Stomach (tissue), 4 donors: ENCODE results near the gene SPAG6.

Source experiments
- EP300 ChIP-seq: sonication (generic); formaldehyde crosslinking; IDR thresholded peaks from one replicate; pipeline ENCODE4 v1.6.1; 2017; ENCODE audit warnings: antibody characterized with exemption
- POLR2AphosphoS5 ChIP-seq, 3 donors: sonication (generic); formaldehyde crosslinking; IDR thresholded peaks; one replicate each; pipeline ENCODE4 v1.6.1; 2016; ENCODE audit warnings: antibody characterized with exemption in 3 of 3
- TF ChIP-seq, protein P1 (sequence below), 7 experiments: fragments of 450-650 bp in 4 of 7; fragments of 200-600 bp in 3 of 7; sonication (generic) in 3 of 7; IDR thresholded peaks; one replicate each; pipeline ENCODE4 v1.5.1; 2016 to 2019; ENCODE audit warnings: antibody characterized with exemption in 7 of 7, control low read depth in 2 of 7, mild to moderate bottlenecking in 1 of 7

DNA sequence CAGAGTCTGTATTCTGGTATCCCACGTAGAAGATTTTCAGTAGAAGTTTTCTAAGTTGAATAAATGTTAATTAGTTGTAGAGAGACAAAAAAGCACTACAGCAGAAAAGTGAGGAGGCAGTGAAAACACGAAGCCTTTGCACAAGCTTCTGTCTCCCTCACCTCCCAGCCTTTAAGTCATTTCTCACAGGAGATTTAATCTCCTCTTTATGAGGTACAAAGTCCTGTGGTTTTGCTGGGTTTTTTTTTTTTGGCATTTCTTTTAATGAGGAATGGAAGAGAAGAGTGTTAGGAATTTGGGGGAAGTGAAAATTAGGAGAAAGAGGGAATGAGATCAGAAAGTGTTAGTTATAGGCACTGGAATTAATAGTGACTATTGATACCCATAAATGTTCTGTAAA, 21.5 kb downstream of the SPAG6 start:
- TF ChIP-seq POLR2AphosphoS5 (IDR thresholded peaks at IDR 0.05) (no peak), EP300 (no peak)
- TF ChIP-seq, protein P1, sequence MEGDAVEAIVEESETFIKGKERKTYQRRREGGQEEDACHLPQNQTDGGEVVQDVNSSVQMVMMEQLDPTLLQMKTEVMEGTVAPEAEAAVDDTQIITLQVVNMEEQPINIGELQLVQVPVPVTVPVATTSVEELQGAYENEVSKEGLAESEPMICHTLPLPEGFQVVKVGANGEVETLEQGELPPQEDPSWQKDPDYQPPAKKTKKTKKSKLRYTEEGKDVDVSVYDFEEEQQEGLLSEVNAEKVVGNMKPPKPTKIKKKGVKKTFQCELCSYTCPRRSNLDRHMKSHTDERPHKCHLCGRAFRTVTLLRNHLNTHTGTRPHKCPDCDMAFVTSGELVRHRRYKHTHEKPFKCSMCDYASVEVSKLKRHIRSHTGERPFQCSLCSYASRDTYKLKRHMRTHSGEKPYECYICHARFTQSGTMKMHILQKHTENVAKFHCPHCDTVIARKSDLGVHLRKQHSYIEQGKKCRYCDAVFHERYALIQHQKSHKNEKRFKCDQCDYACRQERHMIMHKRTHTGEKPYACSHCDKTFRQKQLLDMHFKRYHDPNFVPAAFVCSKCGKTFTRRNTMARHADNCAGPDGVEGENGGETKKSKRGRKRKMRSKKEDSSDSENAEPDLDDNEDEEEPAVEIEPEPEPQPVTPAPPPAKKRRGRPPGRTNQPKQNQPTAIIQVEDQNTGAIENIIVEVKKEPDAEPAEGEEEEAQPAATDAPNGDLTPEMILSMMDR (IDR thresholded peaks at IDR 0.05): no peak
